ENCODE data around the gene GJC2.
"Not testable (repeated sequence)": the region's sequence is repeated elsewhere in the genome, so short reads cannot be mapped to it uniquely, and the experiment has no call there.

Gene GJC2

DNA sequence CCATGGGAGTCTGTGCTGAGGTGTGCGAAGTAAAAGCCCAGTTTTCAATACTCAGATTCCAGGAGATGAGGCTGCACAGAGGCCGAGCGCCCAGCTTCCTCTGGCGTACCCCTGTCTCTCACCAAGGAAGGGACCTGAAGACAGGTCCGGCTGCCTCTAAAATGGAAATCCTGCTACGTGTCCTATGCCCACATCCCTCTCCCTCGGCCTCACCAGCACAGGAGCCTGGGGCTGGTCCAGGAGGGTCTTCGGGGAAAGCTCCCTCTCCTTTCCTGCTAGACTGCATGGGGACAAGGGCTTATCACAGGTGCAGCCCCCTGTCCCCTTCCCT is 41.0 kb upstream of the GJC2 start:
- DNase-seq (ENCODE audit: low read depth in 2 of 2): no peak
- H3K4me3 ChIP-seq (replicated peaks in 1 of 2; ENCODE audit: low read depth in 2 of 2, low read length in 2 of 2): peak overlapping the region; percentile 98 to 99
- TF ChIP-seq, protein P1, sequence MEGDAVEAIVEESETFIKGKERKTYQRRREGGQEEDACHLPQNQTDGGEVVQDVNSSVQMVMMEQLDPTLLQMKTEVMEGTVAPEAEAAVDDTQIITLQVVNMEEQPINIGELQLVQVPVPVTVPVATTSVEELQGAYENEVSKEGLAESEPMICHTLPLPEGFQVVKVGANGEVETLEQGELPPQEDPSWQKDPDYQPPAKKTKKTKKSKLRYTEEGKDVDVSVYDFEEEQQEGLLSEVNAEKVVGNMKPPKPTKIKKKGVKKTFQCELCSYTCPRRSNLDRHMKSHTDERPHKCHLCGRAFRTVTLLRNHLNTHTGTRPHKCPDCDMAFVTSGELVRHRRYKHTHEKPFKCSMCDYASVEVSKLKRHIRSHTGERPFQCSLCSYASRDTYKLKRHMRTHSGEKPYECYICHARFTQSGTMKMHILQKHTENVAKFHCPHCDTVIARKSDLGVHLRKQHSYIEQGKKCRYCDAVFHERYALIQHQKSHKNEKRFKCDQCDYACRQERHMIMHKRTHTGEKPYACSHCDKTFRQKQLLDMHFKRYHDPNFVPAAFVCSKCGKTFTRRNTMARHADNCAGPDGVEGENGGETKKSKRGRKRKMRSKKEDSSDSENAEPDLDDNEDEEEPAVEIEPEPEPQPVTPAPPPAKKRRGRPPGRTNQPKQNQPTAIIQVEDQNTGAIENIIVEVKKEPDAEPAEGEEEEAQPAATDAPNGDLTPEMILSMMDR (IDR thresholded peaks at IDR 0.05; ENCODE audit: low read depth, low read length): no peak

- DNase-seq (ENCODE audit: low read depth in 2 of 2): peak; percentile 96
- peak within 1 kb of the TSS; percentile 98 to 99 for H3K4me3 ChIP-seq (replicated peaks in 1 of 2; ENCODE audit: low read depth in 2 of 2, low read length in 2 of 2)
- TF ChIP-seq, protein P1 (IDR thresholded peaks at IDR 0.05; ENCODE audit: low read depth, low read length): no peak
These were observed 40.4 kb upstream of the GJC2 start, which contains the start of gene MRPL55 for GRCh38 chr1:228109073-228109961. MRPL55 (minus strand) TSS chr1:228109299; CDS start chr1:228108260, 1,039 bp downstream.

GRCh38 chr1:228109962-228110488 is 39.7 kb upstream of the GJC2 start:
- peak overlapping the region; percentile 98 to 99 for H3K4me3 ChIP-seq (replicated peaks in 1 of 2; ENCODE audit: low read depth in 2 of 2, low read length in 2 of 2)
- TF ChIP-seq, protein P1 (IDR thresholded peaks at IDR 0.05; ENCODE audit: low read depth, low read length): no peak
- peak; percentile 41 to 51 for DNase-seq (ENCODE audit: low read depth in 2 of 2)

DNA sequence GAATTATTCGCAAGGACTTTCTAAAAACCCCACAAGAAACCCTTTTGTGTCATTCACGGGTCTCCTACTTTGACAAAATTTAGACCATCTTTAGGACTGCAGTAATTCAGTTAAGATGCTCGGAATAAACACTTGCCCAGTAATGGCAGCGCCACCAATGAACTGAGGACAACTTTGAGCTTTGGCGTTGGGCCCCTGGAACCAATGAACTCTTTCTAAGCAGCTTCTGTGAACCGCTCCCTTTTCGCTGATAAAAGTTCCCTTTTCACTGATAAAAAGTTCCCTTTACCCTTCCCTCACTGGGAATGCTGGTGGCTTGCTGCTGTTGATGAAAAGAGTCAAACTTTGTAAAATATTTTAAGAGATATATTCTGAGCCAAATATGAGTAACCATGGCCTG is 39.2 kb upstream of the GJC2 start:
- TF ChIP-seq, protein P1 (IDR thresholded peaks at IDR 0.05; ENCODE audit: low read depth, low read length): no peak
- H3K4me3 ChIP-seq (replicated peaks in 1 of 2; ENCODE audit: low read depth in 2 of 2, low read length in 2 of 2): no peak overlapping the region
- DNase-seq (ENCODE audit: low read depth in 2 of 2): no peak

- DNase-seq (ENCODE audit: low read depth in 2 of 2); H3K4me3 ChIP-seq (replicated peaks in 1 of 2; ENCODE audit: low read depth in 2 of 2, low read length in 2 of 2): not testable (repeated sequence)
These were observed 38.4 kb upstream of the GJC2 start for GRCh38 chr1:228111315-228111714.

DNA sequence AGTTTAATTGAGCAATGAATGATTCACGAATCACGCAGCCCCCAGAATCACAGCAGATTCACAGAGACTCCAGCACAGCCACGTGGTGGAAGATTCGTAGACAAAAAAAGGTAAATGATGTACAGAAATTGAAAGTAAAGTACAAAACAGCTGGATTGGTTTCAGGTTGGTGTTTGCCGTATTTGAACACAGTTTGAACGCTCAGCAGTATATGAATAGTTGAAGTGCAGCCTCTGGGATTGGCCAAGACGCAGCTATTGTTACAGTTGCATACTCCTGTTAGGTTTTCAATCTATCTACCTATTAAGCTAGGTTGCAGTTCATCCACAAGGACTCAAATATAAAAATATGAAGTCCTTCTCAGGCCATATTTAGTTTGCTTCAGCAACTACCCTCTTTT is 37.6 kb upstream of the GJC2 start:
- TF ChIP-seq, protein P1 (IDR thresholded peaks at IDR 0.05; ENCODE audit: low read depth, low read length): no peak
- H3K4me3 ChIP-seq (replicated peaks in 1 of 2; ENCODE audit: low read depth in 2 of 2, low read length in 2 of 2): no peak overlapping the region
- no peak for DNase-seq (ENCODE audit: low read depth in 2 of 2)

DNA sequence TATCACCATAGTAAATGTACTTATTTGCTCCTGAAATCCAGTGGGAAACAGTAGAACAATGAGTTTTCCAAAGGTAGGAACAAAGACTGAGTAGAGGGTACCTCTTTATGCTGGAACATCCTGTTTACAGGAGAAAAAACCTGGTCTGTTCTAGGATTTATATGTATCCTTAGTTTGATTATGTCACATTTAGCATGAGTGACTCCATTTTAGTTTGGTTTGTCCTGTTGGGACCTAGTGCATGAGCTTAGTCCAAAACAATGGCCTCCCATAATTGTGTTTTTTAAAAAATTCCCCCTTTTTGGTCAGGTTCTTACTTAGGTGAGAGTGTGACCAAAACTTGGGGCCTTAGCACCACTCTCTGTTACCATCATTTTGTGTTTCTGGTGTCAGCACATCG is 37.1 kb upstream of the GJC2 start:
- no peak for DNase-seq (ENCODE audit: low read depth in 2 of 2)
- no peak overlapping the region for H3K4me3 ChIP-seq (replicated peaks in 1 of 2; ENCODE audit: low read depth in 2 of 2, low read length in 2 of 2)
- TF ChIP-seq, protein P1 (IDR thresholded peaks at IDR 0.05; ENCODE audit: low read depth, low read length): no peak

Measured in cardiac fibroblast (primary cell).